ENCODE results near the gene UNCX.

Gene UNCX

DNA sequence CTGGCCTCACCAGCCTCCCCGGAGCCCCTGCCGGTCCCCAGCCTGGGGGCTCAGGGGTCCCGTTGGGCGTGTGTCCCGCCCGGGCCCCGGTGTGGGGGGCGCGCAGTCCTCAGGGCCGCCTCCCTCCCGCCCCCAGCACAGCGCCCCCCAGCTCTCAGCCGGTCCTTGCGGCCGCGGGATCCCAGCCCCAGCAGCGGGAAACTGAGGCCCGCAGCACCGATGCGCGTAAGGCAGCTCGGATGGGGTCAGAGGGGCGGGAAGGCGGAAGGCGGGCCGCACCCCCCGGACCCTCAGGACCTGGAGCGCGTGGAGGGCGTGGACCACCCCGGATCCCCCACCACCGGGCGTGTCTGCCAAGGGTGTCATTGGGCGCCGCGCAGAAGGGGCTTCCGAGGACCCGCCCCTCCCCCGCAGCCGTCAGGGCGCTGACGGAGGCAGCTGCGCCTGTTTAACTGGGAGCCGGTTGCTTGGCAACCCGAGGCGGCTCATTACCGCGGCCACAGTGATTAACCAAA lies 14.9 kb downstream of the UNCX start:
- Histone ChIP-seq H3K36me3 (ENCODE audit: insufficient read depth, low read length) (no peaks in the 10 kb centered on the region), H3K27ac (ENCODE audit: low read depth, low read length) (no peak overlapping the region), H3K4me3 (ENCODE audit: low read length) (no peak overlapping the region), H3K27me3 (ENCODE audit: insufficient read depth, low read length) (peaks cover 94% of the 10 kb centered on the region), H3K4me1 (ENCODE audit: insufficient read depth, low read length) (peaks cover 27% of the 10 kb centered on the region; the same call in 1 of the 2 replicates), H3K9me3 (ENCODE audit: insufficient read depth, low read depth, low read length) (no peaks in the 10 kb centered on the region), H3K9ac (ENCODE audit: low read depth, low read length) (no peak overlapping the region)
- 5% methylated on average over 48 of the region's 48 CpGs for WGBS

DNA sequence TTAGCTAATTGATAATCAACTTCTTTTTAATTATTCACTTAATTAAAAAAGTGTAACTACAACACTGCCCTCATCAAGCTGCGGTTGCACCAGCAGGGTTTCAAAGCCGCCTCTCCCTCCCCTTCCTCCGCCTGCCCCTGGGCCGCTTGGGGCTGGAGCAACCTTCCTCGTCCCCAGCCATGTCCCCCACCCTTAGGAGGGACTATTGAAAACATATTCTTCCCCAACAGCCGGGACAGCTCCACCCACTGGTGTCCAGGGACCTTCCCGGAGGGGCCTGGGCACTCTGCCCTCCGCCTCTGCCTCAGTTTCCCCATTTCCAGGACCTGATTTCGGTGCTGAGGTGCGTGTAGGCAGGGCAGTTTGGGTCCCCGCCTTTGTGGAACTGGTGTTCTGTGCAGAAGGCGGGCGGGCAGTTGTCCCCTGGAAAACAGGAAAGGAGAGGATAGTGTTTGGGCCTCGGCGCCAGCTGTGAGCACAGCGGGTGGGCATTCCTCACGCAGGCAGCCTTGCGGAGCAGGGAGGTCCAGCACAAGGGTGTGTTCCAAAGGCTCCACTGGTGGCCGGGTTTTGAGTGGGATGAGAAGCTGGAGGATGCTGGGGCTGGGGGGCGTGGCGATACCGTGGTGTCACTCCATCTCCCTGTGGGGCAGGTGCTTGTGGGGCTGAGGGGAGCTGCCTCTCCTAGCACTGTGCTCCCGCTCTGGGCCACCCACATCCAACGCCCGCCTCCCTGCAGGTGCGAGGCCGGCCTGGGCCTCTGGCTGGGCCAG lies 15.7 kb downstream of the UNCX start:
- H3K4me3 ChIP-seq (ENCODE audit: low read length) = no peak overlapping the region
- peaks cover 88% of the 10 kb centered on the region for H3K27me3 ChIP-seq (ENCODE audit: insufficient read depth, low read length)
- WGBS = 9% methylated on average over 27 of the region's 27 CpGs
- peaks cover 27% of the 10 kb centered on the region; the same call in 1 of the 2 replicates for H3K4me1 ChIP-seq (ENCODE audit: insufficient read depth, low read length)
- H3K27ac ChIP-seq (ENCODE audit: low read depth, low read length) = no peak overlapping the region
- no peaks in the 10 kb centered on the region for H3K36me3 ChIP-seq (ENCODE audit: insufficient read depth, low read length)
- no peak overlapping the region for H3K9ac ChIP-seq (ENCODE audit: low read depth, low read length)
- no peaks in the 10 kb centered on the region for H3K9me3 ChIP-seq (ENCODE audit: insufficient read depth, low read depth, low read length)

DNA sequence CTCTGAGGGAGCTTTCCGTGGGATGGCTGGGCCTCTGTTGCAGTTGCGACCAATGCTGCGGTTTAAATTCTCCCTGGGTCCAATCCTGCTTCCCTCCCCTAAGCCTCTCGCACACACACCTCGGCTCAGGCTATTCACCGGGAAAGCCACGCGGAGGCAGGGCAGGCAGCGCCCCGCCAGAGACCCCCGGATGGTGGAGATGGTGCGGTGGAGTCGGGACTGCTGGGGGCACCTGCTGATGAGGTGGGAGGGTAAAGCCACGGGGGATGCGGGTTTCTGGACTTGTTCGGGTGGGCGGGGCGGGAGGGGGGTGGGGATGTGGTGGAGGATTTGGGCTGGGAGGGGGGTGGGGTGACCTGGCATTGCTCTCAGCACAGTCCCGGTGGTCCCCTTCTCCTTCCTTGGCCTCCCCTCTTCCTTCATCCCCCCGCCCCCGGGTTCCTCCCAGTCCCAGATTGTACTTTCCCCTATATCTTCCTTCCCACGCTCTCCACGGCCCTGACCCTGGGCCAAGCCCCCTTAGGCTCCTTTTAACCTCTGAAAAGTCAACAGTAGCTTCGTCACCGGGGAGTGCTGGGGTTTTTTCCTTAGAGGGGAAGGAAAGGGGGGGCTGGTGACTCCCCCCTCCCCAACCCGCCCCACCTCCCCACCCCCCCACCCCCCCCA lies 16.4 kb downstream of the UNCX start:
- no peak overlapping the region for H3K9ac ChIP-seq (ENCODE audit: low read depth, low read length)
- peaks cover 21% of the 10 kb centered on the region; the same call in 1 of the 2 replicates for H3K4me1 ChIP-seq (ENCODE audit: insufficient read depth, low read length)
- peaks cover 86% of the 10 kb centered on the region for H3K27me3 ChIP-seq (ENCODE audit: insufficient read depth, low read length)
- no peaks in the 10 kb centered on the region for H3K36me3 ChIP-seq (ENCODE audit: insufficient read depth, low read length)
- WGBS = 7% methylated on average over 18 of the region's 26 CpGs
- H3K9me3 ChIP-seq (ENCODE audit: insufficient read depth, low read depth, low read length) = no peaks in the 10 kb centered on the region
- no peak overlapping the region for H3K27ac ChIP-seq (ENCODE audit: low read depth, low read length)
- no peak overlapping the region for H3K4me3 ChIP-seq (ENCODE audit: low read length)

DNA sequence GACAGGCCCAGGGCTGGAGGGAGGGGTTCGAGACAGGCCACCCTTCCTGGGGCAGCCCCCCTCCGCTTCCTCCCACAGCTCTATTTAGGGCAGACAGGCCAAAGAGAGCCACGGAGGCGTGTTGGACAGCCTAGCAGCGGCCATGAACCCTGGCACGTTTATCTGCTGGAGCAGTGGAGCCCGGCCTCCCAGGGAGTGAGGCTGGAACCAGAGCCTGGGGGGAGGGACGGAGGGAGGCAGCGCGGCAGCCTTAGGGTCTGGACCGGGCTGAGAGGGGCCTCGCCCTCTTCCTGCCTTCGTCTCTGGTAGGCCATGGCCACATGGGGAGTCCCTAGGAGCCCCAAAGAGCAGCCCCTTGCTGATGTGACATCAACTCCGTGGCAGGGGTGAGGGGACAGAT lies 17.1 kb downstream of the UNCX start:
- Histone ChIP-seq H3K4me3 (ENCODE audit: low read length) (no peak overlapping the region), H3K9me3 (ENCODE audit: insufficient read depth, low read depth, low read length) (no peaks in the 10 kb centered on the region), H3K27ac (ENCODE audit: low read depth, low read length) (no peak overlapping the region), H3K9ac (ENCODE audit: low read depth, low read length) (no peak overlapping the region), H3K36me3 (ENCODE audit: insufficient read depth, low read length) (no peaks in the 10 kb centered on the region), H3K27me3 (ENCODE audit: insufficient read depth, low read length) (peaks cover 79% of the 10 kb centered on the region), H3K4me1 (ENCODE audit: insufficient read depth, low read length) (peaks cover 16% of the 10 kb centered on the region; the same call in 1 of the 2 replicates)
- 23% methylated on average over 14 of the region's 14 CpGs for WGBS

DNA sequence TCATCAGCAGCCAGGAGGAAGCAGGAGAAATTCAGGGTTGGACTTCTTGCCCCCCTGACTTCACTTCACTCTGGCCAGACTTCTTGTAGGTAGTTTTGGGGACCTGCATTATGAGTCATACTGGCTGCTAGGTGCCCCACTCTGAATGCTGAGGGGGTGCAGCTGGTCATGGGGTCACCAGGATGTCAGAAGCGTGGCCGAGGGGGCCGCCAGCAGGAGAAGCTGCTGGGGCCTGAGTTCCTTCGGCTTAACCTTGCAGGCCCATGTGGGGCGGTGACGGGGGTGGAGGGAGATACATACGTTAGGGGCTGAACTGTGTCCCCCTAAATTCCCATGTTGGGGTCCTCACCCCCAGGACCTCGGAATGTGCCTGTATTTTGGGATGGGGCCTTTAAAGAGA lies 18.2 kb downstream of the UNCX start:
- no peak overlapping the region for H3K9ac ChIP-seq (ENCODE audit: low read depth, low read length)
- WGBS = 90% methylated on average over 8 of the region's 8 CpGs
- H3K36me3 ChIP-seq (ENCODE audit: insufficient read depth, low read length) = no peaks in the 10 kb centered on the region
- H3K9me3 ChIP-seq (ENCODE audit: insufficient read depth, low read depth, low read length) = no peaks in the 10 kb centered on the region
- H3K27ac ChIP-seq (ENCODE audit: low read depth, low read length) = no peak overlapping the region
- H3K4me1 ChIP-seq (ENCODE audit: insufficient read depth, low read length) = peaks cover 11% of the 10 kb centered on the region; the same call in 1 of the 2 replicates
- H3K27me3 ChIP-seq (ENCODE audit: insufficient read depth, low read length) = peaks cover 67% of the 10 kb centered on the region
- H3K4me3 ChIP-seq (ENCODE audit: low read length) = no peak overlapping the region

DNA sequence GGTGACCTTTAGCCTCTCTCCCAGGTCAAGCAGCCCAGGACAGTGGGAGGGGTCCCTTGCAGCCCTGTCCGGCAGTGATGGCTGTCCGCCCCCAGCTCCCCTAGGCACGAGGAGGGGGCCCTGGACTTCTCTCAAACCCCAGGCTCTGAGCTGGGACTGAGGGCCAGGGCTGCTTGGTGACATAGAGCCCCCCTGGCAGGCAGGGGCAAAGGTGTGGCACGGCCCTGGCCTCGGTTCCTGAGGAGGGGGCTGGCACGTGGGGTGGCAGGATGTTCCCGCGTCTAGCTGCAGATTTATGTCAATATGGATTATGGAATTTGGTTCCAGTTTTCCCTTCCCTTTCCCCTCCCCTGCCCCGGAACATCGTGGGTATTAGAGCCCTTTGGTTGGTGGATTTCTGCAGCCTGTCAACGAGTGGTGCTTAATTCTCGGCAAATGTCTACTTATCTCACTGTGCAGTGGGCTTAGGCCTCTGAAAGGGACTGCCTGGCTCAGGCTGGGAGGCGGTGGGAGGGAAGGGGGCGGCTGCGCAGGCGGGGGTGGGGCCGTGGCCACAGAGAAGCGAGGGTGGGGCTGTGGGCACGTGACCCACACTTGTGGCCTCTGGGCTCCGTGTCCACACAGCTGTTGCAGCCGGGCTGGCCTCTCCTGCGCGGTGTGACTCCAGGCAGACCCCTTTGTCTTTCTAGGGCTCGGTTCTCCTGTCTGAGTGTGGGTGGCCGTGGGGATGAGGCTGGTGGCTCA lies 19.3 kb downstream of the UNCX start:
- peaks cover 57% of the 10 kb centered on the region for H3K27me3 ChIP-seq (ENCODE audit: insufficient read depth, low read length)

DNA sequence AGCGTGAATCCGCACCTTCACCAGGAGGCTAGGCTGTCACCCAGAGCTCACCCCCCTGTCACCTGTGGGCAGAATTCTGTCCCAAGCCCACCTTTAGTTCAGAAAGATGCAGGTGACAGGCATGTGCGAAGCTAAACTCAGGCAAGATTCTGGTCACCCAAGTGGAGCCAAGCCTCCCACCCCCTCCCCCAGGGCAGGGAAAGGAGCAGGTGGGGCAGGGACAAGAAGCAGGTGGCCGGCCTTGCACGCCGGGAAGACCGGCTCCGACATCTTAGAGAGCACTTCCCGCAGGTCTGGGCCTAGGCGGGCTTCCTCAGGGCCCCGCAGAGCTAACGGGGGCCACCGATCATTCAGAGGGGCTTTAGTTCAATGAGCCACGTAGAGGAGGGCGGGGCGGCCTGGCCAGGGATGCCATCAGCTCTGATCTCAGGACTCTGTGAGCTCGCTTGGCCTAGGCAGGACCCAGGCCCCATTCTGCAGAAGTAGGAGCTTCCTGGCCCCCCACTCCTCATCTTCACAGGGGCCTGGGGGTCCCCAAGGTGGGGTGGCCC lies 19.9 kb downstream of the UNCX start:
- 82% methylated on average over 17 of the region's 17 CpGs for WGBS
- Histone ChIP-seq H3K9ac (ENCODE audit: low read depth, low read length) (no peak overlapping the region), H3K27ac (ENCODE audit: low read depth, low read length) (no peak overlapping the region), H3K9me3 (ENCODE audit: insufficient read depth, low read depth, low read length) (no peaks in the 10 kb centered on the region), H3K36me3 (ENCODE audit: insufficient read depth, low read length) (no peaks in the 10 kb centered on the region), H3K4me3 (ENCODE audit: low read length) (no peak overlapping the region), H3K27me3 (ENCODE audit: insufficient read depth, low read length) (peaks cover 50% of the 10 kb centered on the region), H3K4me1 (ENCODE audit: insufficient read depth, low read length) (peaks cover 11% of the 10 kb centered on the region; the same call in 1 of the 2 replicates)

More for the DNA sequence above, 19.3 kb downstream of the UNCX start:
- no peak overlapping the region for H3K9ac ChIP-seq (ENCODE audit: low read depth, low read length)
- H3K27ac ChIP-seq (ENCODE audit: low read depth, low read length) = no peak overlapping the region
- H3K9me3 ChIP-seq (ENCODE audit: insufficient read depth, low read depth, low read length) = no peaks in the 10 kb centered on the region
- peaks cover 11% of the 10 kb centered on the region; the same call in 1 of the 2 replicates for H3K4me1 ChIP-seq (ENCODE audit: insufficient read depth, low read length)
- 84% methylated on average over 25 of the region's 25 CpGs for WGBS
- H3K36me3 ChIP-seq (ENCODE audit: insufficient read depth, low read length) = no peaks in the 10 kb centered on the region
- no peak overlapping the region for H3K4me3 ChIP-seq (ENCODE audit: low read length)

DNA sequence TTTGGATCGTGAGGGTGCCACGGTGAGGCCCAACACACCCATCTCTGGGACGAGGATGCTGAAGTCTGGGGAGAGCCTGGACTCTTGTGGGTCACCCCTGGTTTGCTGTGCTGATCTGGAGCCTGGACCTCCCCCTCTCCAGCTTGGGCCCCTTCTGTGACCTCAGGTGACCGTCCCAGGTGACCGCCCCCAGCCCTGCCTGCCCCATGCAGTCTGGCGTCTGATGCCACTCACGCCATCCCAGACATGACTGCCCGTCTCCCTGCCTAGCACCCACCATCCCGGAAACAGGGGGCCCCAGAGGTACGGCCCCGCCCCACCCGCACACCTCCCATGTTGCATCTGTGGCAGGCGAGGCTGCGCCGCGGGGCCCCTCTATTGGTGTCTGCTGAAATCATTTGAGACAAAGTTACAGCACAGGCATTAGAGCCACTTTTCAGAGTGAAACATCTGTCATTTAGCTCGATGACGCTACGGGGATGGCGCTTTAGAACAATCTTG lies 21.1 kb downstream of the UNCX start:
- Histone ChIP-seq H3K9me3 (ENCODE audit: insufficient read depth, low read depth, low read length) (no peaks in the 10 kb centered on the region), H3K4me1 (ENCODE audit: insufficient read depth, low read length) (peaks cover 1% of the 10 kb centered on the region; the same call in 1 of the 2 replicates), H3K27ac (ENCODE audit: low read depth, low read length) (no peak overlapping the region), H3K4me3 (ENCODE audit: low read length) (no peak overlapping the region), H3K9ac (ENCODE audit: low read depth, low read length) (no peak overlapping the region), H3K36me3 (ENCODE audit: insufficient read depth, low read length) (no peaks in the 10 kb centered on the region), H3K27me3 (ENCODE audit: insufficient read depth, low read length) (peaks cover 39% of the 10 kb centered on the region)
- WGBS = 92% methylated on average over 20 of the region's 20 CpGs

DNA sequence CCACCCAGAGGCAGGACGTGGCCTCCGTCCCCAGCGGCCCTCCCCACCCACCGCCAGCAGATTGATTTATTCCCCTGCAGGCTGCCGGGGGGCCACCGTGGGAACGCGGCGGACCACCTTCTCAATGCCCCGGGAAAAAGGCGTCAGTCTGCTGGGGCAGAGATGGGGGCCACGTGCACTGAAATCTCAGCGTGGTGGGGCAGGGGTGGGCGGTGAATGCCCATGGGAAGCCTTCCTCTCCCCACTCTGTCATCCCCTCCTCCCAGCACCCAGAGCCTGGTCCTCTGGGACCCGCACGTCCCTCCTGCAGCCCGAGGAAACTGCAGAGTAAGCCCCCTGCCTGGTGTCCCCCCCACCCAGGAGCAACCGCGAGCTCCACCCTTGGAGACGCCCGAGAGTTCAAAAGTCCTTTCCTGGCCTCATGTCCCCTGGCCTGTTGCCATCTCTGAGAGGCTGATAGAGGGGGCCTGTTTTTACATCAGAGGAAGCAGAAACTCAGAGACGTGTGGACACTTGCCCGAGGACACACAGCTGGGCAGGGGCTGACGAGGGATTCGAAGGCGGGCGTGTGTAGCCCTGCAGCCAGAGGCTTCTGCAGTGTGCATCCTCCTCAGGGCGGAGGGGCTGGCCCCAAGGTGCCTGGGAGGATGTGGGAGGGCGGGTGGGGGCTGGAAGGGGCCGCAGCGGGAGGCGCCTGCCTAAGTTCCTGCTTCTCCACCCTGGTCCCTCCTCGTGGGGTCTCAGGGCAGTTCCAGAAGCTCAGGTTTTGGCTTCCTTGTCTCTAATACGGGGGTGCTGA lies 21.8 kb downstream of the UNCX start:
- Histone ChIP-seq H3K4me1 (ENCODE audit: insufficient read depth, low read length) (no peaks in the 10 kb centered on the region; the same call in 1 of the 2 replicates), H3K4me3 (ENCODE audit: low read length) (no peak overlapping the region), H3K36me3 (ENCODE audit: insufficient read depth, low read length) (no peaks in the 10 kb centered on the region), H3K9me3 (ENCODE audit: insufficient read depth, low read depth, low read length) (no peaks in the 10 kb centered on the region), H3K27ac (ENCODE audit: low read depth, low read length) (no peak overlapping the region), H3K27me3 (ENCODE audit: insufficient read depth, low read length) (peaks cover 32% of the 10 kb centered on the region), H3K9ac (ENCODE audit: low read depth, low read length) (no peak overlapping the region)
- WGBS = 85% methylated on average over 34 of the region's 34 CpGs

Data from HUES64 (cell line).